Neural crest cell (in vitro differentiated cells): ENCODE data around the gene KRTAP10-4. TPM values are rescaled to one million over a fixed set of nuclear protein-coding genes. Genes with fewer than 3 reads are reported as not detected.
A peak's percentile ranks its signal among the peaks of the same experiment; 100 is the strongest.

Experiments
- DNase-seq: peaks from one replicate; pipeline ENCODE4 v3.0.0; 2021; ENCODE audit warnings: low read depth, mixed read lengths, low spot score
- H3K27ac Mint-ChIP-seq: one replicate; pipeline ENCODE4 v1.8.0; 2021; ENCODE audit warnings: mild to moderate bottlenecking, mixed read lengths; ENCODE audit not compliant: unreplicated experiment
- H3K27me3 Mint-ChIP-seq: 2 replicates; pipeline ENCODE4 v1.8.0; 2021; ENCODE audit warnings: low read depth, mild to moderate bottlenecking, mixed read lengths
- H3K36me3 Mint-ChIP-seq: 2 replicates; pipeline ENCODE4 v1.8.0; 2021; ENCODE audit warnings: low read depth, mild to moderate bottlenecking, mixed read lengths
- H3K4me1 Mint-ChIP-seq: 2 replicates; pipeline ENCODE4 v1.8.0; 2021; ENCODE audit warnings: mixed read lengths
- H3K4me3 Mint-ChIP-seq: one replicate; pipeline ENCODE4 v1.8.0; 2021; ENCODE audit warnings: mild to moderate bottlenecking, mixed read lengths
- H3K9me3 Mint-ChIP-seq: 2 replicates; pipeline ENCODE4 v1.8.0; 2021; ENCODE audit warnings: mixed read lengths
- total RNA-seq: library from RNA; stranded (reverse); gene quantifications from 2 replicates; pipeline ENCODE4 v1.2.1, GENCODE V29; 2021
- TF ChIP-seq, protein P1 (sequence below): fragments of 200-600 bp; sonication (generic); conservative IDR thresholded peaks from 2 replicates; pipeline ENCODE4 v1.5.0; 2021; ENCODE audit warnings: antibody characterized with exemption, mild to moderate bottlenecking

The KRTAP10-4 gene
- total RNA-seq, 1 donor from 2014 or later: not detected

DNA sequence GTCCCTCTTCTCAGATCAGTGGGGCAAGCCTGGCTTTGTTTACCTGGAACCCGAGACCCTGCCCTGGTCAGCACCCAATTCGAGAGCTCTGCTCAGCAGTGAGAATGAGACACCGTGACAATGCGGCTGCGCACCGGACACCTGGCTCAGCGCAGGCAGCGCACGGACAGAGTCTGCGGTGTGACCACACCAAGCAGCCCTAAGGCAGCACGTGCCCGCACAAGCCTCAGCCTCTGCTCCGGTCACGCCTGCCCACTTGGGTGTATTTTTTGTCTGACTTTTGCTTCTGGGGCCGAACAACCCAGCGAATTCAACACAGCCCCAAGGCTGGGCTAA, 43.0 kb downstream of the KRTAP10-4 start:
- peaks cover 6% of the 10 kb centered on the region for H3K36me3 Mint-ChIP-seq
- peaks cover 8% of the 10 kb centered on the region for H3K27me3 Mint-ChIP-seq
- H3K4me1 Mint-ChIP-seq: no peaks in the 10 kb centered on the region
- H3K4me3 Mint-ChIP-seq: no peak overlapping the region
- no peak overlapping the region for H3K27ac Mint-ChIP-seq
- DNase-seq: no peak
- TF ChIP-seq, protein P1, sequence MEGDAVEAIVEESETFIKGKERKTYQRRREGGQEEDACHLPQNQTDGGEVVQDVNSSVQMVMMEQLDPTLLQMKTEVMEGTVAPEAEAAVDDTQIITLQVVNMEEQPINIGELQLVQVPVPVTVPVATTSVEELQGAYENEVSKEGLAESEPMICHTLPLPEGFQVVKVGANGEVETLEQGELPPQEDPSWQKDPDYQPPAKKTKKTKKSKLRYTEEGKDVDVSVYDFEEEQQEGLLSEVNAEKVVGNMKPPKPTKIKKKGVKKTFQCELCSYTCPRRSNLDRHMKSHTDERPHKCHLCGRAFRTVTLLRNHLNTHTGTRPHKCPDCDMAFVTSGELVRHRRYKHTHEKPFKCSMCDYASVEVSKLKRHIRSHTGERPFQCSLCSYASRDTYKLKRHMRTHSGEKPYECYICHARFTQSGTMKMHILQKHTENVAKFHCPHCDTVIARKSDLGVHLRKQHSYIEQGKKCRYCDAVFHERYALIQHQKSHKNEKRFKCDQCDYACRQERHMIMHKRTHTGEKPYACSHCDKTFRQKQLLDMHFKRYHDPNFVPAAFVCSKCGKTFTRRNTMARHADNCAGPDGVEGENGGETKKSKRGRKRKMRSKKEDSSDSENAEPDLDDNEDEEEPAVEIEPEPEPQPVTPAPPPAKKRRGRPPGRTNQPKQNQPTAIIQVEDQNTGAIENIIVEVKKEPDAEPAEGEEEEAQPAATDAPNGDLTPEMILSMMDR: no peak
- peaks cover 8% of the 10 kb centered on the region for H3K9me3 Mint-ChIP-seq

DNA sequence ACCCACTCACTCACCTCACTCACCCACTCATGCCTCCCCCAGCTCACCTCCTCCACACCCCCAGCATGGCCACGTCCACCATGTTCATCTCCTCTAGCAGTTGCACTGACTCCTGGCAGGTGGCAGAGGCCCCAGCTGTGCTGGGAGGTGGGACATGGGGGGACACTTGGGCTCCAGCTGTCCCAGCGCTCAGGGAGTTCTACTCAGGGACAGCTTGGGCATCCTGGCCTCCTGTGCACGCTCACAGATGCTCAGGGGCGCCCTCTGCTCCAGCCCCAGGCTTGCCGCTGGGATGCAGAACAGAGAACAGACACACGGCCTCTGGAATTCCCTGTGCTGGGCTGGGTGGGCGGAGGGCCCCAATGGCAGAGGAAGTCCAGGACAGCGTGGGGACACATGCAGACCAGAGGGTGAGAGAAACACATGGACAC, 43.6 kb downstream of the KRTAP10-4 start:
- Mint-ChIP-seq H3K9me3 (peaks cover 11% of the 10 kb centered on the region), H3K27ac (no peak overlapping the region), H3K4me1 (no peaks in the 10 kb centered on the region), H3K4me3 (no peak overlapping the region), H3K27me3 (peaks cover 8% of the 10 kb centered on the region), H3K36me3 (peaks cover 6% of the 10 kb centered on the region)
- DNase-seq: no peak
- TF ChIP-seq, protein P1: no peak

DNA sequence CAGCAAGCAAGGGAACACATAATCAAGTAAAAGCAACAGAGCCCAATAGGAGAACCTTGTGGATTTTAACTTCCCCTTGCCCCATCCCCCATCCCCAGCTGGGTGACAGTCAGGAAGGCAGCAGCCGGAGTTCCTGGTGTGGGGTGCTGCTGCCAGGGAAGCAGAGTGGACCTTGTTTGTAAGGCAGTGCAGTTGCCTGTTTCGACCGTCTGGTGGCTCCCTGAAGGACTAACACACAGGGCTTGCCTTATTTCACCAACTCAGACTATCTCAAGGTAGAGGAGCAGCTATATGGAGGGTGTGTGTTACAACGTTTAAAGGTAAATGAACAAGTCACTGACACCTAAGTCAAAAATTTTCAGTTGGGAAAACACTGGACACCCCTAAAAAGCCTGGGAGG, 45.0 kb downstream of the KRTAP10-4 start:
- TF ChIP-seq, protein P1: peak; percentile 18
- H3K36me3 Mint-ChIP-seq: peaks cover 8% of the 10 kb centered on the region
- H3K9me3 Mint-ChIP-seq: peaks cover 16% of the 10 kb centered on the region
- no peaks in the 10 kb centered on the region for H3K4me1 Mint-ChIP-seq
- H3K27me3 Mint-ChIP-seq: peaks cover 8% of the 10 kb centered on the region
- H3K27ac Mint-ChIP-seq: no peak overlapping the region
- DNase-seq: no peak
- H3K4me3 Mint-ChIP-seq: no peak overlapping the region

DNA sequence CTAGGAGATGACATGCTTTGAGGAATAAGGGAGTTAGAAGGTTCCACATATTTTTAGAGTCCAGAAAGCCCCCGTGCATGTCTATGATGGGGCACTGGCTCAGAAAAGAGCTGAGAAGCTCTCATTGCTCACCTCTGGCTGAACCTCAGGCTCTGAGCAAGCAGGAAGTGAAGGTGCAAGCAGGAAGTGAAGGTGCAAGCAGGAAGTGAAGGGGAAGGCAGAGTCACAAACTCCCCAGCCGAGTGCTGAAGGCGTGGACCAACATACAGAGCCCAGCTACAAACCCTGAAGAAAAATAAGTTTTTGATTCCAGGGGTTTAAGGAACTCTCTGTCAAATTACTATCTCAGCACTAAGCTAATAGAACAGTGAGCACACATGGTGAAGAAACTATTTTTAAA, 45.4 kb downstream of the KRTAP10-4 start:
- Mint-ChIP-seq H3K27me3 (peaks cover 8% of the 10 kb centered on the region), H3K4me3 (no peak overlapping the region), H3K36me3 (peaks cover 9% of the 10 kb centered on the region), H3K9me3 (peaks cover 20% of the 10 kb centered on the region), H3K27ac (no peak overlapping the region), H3K4me1 (no peaks in the 10 kb centered on the region)
- DNase-seq: no peak
- TF ChIP-seq, protein P1: no peak

DNA sequence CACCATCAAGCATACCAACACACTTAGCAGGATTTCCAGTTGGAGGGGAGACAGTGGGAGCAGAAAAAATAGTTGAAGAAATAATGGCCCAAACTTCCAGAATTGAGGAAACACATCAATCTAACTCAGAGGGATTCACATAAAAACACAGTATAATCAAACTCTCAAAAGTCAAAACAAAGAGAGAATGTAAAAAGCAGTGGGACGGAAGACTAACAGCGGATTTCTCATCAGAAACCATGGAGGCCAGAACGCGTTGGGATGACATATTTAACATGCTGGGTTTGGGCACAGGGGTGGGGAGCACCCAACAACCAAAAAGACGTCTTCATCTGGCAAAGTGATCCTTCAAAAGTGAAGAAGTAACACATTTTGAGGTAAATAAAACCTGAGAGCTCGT, 46.4 kb downstream of the KRTAP10-4 start:
- H3K27ac Mint-ChIP-seq: no peak overlapping the region
- peaks cover 8% of the 10 kb centered on the region for H3K27me3 Mint-ChIP-seq
- H3K36me3 Mint-ChIP-seq: peaks cover 12% of the 10 kb centered on the region
- no peak overlapping the region for H3K4me3 Mint-ChIP-seq
- peaks cover 30% of the 10 kb centered on the region for H3K9me3 Mint-ChIP-seq
- TF ChIP-seq, protein P1: no peak
- no peak for DNase-seq
- no peaks in the 10 kb centered on the region for H3K4me1 Mint-ChIP-seq

DNA sequence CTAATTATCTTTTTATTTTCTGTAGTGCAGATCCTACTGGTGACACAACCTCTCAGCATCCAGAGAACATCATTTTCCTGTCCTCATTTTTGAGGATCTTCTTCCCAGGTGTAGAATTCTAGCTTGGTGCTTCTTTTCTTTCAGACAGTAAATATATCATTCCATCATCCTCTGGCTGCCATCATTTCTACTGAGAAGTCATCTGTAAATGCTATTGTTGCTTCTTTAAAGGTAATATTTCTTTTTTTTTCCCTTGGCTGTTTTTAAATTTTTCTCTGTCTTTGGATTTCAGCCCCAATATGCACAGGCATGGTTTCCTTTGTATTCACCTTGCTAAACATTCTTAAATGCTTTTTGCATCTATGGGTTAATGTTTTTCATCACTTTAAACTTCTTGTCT, 50.0 kb downstream of the KRTAP10-4 start:
- TF ChIP-seq, protein P1: no peak
- Mint-ChIP-seq H3K27ac (no peak overlapping the region), H3K27me3 (peaks cover 8% of the 10 kb centered on the region), H3K4me3 (no peak overlapping the region), H3K4me1 (no peaks in the 10 kb centered on the region), H3K9me3 (peaks cover 32% of the 10 kb centered on the region), H3K36me3 (peaks cover 12% of the 10 kb centered on the region)
- DNase-seq: no peak
